ENCODE data around the gene FILIP1. TPM values are rescaled to one million over a fixed set of nuclear protein-coding genes. Genes with fewer than 3 reads are reported as not detected.

The FILIP1 gene
- total RNA-seq, 1 donor from 2014 or later = 183 TPM

DNA sequence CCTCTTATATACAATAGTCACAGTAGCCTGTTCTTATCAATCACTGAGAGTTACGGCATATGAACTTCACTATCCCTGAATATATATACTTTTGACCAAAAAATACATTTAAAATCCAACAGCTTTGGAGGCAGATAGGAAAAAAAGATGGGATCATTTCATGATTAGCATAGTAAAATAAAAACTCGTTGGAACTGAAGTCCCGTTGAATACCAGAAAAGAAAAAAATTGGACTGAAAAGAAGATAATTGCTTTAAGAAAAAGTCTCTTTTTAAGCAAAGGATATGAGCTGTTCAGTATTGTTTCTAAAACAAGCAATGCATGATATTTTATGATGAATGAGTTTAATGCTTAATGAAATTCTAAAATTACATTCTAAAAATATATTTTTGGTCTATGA is 4.4 kb upstream of the FILIP1 start:
- intact Hi-C loops (cut with DNase I) = no loop called here
- DNase-seq (ENCODE audit: low spot score) = no peak

DNA sequence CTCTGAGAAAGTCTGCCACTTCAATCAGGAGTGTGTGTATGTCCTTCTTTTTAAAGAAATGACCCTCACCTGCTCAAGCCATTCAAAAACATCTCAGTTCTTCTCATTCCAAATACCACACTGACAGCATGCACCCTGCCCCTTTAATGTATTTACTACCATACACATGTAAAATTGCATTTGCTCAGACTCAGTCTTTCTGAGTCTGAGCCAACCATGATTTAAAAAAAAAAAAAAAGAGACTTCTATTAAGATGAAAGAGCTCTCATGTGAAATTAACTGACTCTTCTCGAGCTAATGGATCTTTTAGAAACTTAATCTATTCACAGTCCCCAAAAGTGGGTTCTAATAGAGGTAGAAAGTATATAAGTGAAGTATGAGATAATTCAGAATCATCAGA is 1.4 kb upstream of the FILIP1 start:
- no peak for DNase-seq (ENCODE audit: low spot score)
- intact Hi-C loops (cut with DNase I) = no loop called here

DNA sequence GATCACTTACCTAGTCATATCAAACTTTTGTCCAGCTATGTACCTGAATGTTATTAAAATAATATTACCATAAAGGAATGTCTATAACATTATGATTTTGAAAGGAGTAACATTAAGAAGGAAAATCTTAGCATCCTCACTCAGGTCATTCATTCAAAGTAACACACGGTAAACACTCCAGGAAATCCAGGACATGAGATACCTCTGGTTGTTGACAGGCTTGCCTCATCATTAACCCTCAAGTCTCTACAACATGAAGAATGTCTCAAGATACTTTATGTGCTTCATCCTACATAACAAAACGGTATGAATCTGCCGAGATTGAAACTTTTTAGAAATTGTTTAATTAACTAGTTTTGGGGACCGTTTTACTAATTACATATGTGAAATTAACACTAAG is 690 bp upstream of the FILIP1 start:
- no peak for DNase-seq (ENCODE audit: low spot score)
- intact Hi-C loops (cut with DNase I) = loop anchor here (5.0 kb wide), 1 partner anchor 57 kb away; no protein-coding TSS in a partner anchor

DNA sequence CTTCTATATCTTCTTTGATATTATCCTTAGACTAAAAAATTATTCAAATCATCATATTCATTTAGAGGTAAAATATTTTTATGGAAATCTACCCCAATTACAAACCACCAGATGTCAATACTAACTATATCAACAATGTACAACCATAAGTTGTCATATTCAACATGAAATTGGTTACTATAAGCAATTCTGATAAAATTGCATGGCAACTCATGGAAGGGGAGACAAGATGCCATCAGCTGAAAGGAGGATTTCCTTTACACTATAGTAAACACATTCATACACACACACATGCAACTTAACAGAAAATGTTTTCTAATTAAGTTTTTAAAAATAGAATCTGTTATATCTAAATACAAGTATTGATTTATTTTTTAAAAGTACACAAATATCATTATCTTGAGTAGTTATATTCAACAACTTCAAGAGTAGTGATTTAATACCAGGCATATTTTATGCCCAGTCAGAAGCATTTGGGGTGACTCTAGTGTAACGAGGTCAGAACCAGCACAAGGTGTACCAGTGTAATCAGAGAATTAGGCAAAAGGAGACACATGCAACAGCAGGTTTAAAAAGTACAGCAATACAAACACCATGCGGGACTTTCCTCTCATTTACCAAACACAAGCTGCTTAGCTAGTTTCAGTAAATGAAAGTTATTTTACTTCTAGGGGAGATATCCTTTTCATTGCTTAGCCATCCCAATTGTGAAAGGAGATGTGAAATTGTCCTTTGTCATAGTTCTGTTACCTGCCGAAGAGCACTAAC is 1.0 kb downstream of the FILIP1 start:
- no peak for DNase-seq (ENCODE audit: low spot score)
- intact Hi-C loops (cut with DNase I) = loop anchor here (5.0 kb wide), 1 partner anchor 55 kb away; no protein-coding TSS in a partner anchor

DNA sequence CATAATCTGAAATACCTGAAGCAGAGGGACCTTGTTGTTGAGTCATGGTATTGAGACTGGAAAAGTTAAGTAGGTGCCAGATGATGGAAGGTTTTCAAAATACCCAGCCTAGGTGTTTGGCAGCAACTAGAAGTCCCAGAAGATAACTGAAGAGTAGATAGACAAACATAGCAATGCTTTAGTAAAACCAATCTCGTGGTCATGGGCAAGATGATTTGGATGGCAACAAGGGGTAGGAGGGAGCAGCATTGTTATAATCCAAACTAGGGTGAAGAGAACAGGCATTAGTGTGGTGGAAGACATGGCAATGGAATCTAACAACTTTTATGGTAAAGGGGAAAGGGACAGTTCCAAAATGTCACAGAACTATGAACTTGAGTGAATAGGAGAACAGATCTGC is 2.3 kb downstream of the FILIP1 start:
- no peak for DNase-seq (ENCODE audit: low spot score)
- intact Hi-C loops (cut with DNase I) = loop anchor here (5.0 kb wide), 1 partner anchor 54 kb away; no protein-coding TSS in a partner anchor

DNA sequence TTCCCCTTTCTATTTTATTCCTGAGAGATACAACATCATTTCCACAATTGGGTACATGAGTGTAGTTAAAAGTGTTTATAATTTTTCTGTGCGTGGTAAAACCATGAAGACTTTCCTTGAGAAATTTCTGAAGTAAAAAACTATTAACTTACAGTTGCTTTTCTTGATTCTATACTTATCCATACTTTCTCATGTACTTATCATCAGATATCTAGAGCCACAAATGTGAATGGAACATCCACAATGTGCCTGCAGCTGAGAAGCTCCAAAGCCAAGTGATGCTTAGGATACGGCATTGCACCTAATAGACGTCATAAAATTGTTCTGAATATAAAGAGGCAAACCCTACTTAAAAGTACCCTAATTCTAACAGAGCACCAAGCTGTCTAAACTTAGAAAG is 2.9 kb downstream of the FILIP1 start:
- DNase-seq (ENCODE audit: low spot score) = no peak
- intact Hi-C loops (cut with DNase I) = loop anchor here (5.0 kb wide), 1 partner anchor 53 kb away; no protein-coding TSS in a partner anchor

DNA sequence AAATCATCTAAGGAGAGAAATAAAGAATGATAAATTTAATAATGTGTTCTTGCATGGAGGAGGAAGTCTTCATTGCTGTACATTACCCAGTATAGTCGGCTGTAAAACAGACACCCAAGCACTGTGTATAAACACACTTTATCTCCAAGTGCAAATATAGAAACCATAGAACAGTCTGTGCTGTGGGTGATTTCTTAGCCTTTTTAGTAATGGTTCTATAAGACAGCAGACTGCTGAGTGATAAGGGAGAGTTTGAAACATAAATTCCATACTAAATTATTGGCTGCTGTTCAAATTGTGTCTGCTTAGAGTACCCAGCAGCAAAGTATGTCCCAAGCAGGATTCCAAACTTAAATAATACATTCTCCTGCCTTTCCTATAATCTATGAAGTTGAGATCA is 4.6 kb downstream of the FILIP1 start:
- DNase-seq (ENCODE audit: low spot score) = no peak
- intact Hi-C loops (cut with DNase I) = no loop called here

DNA sequence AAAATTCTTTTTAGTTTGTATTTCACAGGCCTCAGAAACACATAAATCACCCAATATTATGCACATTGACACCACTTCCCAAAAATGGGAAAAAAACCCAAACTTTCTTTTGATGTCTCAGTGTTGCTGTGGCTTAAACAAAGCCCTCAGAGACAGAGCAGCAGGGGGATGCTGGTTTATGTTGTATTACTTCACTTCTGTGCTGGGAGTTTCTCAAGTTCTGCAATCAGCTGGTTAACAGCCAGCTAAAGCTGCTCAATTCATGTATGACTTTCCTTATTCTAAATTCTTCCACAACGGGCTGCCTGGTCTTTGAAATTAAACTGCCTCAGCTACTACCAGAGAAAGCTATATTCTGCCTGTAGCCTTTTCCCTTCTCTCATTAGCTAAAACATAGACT is 5.6 kb downstream of the FILIP1 start:
- intact Hi-C loops (cut with DNase I) = no loop called here

DNA sequence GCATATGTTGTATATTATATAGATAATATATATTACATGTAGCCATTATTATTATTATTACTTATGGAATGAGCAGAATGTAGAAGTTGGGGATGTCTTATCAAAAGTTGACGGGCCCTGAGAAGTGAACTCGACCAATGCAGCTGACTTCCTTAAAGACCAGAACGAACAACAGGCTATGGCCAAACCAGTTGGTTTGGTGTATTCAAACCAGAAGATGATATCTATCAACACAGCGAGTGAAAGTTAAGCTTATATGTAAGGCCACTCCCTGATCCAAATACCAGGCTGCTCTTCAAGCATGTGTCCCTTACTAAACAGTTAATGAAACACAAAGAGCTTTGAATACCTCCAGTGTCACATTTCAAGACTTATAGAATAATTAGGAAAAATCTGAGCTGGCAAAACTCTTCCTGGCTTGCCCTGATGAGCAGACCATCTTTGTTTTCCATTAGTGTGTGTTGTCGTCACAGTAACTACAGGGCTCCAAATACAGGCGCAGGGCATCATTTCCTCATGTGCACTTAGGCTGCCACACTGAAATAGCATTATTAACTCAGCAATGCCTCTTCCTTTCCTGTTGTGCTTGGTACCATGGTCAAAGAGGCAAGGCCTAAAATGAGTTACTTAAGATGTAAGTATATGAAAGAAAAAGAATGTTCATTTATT is 6.6 kb downstream of the FILIP1 start:
- intact Hi-C loops (cut with DNase I) = no loop called here

More for the DNA sequence above, 5.6 kb downstream of the FILIP1 start:
- DNase-seq (ENCODE audit: low spot score) = no peak

DNA sequence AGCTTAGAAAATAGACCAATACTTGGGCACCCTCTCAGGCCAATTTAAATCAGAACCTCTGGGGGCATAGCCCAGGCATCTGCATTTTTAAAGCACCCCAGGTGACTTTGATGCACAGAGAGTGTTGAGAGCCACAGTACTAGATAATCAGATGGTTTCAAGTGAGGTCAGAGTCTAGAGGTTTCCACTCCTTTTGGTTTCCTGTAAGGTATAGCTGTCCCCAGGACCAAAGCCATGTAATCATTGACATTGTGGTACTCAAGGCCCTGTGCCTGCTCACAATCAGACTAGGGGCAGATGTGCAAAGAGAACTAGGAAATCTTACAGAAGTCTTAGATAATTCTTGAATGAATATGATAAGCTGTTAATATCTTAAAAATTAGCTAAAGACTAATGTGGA is 9.1 kb downstream of the FILIP1 start:
- no peak for DNase-seq (ENCODE audit: low spot score)
- intact Hi-C loops (cut with DNase I) = no loop called here

More for the DNA sequence above, 6.6 kb downstream of the FILIP1 start:
- DNase-seq (ENCODE audit: low spot score) = no peak

DNA sequence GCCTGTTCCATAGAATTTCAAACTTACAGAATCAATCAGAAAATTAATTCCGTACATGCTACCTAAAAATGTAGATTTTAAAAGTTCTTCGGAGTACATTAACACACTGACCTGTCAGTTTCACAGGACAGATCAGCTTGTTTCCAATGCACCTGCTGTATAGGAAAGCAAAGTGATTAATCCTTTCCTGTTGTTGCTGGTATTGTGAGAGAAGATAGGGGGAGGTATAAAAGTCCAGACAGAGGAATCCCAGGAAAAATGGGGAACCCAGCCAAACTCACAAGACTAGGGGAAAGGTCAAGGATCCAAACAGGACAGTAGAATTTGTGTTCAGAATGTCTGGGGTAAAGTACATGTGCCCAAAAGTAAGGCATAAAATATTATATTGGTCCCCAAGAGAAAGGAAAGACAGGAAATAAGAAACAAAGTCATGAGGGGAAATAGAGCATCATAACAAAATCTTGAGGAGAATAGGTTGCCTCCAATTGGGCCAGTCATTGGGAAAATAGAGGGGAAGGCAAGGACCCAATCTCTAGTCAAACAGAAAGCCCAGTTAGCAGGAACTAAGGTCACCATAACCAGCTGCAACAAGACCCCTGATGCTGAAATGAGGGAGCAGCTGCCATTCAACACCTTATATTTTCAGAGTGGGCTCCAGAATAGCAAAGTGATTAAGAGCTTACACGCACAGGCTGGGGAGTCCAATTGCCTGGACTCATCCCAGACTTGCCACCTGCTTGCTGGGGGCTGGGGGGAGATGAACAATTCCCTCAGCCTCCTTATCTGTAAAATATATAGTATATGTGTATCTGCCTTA is 10.3 kb downstream of the FILIP1 start:
- DNase-seq (ENCODE audit: low spot score) = no peak
- intact Hi-C loops (cut with DNase I) = no loop called here

DNA sequence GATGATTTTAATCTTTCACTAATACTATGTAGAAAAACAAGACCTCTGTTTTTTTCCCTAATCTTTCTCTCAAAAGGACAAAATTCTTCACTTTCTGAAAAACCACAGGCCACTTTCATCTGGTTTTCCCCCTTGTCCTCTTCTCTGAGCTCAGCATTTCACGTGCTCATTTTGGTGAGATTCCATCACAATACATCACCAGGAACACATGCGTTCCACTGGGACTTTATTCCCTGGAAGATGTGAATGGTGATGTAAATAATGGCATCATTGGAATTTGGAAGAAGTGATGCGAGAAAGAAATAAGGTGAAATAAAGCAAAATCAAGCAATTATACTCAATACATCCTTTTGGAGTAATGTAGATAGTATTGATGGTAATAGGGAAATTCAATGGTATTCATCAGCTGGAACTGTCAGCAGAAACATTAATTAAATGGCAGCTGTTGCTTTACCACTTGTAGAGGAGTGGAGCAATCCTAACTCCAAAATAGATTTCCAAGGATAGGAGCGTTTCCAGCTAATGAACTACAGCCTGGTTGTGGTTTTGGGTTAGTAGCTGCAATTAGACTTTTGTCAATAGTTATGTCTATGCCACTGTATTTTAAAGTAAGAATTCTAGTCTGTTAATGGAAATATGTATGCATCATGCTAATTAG is 11.5 kb downstream of the FILIP1 start:
- intact Hi-C loops (cut with DNase I) = no loop called here
- DNase-seq (ENCODE audit: low spot score) = no peak

DNA sequence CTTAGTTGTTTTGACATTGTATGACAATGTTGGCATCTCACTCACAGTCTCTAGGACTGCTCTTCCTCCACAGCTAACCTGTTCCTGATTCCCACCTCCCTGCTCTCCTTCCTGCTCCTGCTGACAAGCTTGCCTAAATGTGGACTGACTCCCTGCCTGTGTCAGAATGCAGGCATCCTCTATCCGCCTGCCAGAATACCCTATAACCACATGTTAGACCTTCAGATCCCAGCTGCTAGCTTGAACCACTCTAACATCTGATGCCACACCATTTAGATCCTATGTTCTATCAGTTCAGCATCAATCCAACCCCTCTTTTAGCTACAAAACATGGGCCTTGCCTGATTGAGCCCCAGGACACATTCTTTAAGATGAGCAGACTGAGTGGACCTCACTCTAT is 12.2 kb downstream of the FILIP1 start:
- no peak for DNase-seq (ENCODE audit: low spot score)
- intact Hi-C loops (cut with DNase I) = no loop called here

DNA sequence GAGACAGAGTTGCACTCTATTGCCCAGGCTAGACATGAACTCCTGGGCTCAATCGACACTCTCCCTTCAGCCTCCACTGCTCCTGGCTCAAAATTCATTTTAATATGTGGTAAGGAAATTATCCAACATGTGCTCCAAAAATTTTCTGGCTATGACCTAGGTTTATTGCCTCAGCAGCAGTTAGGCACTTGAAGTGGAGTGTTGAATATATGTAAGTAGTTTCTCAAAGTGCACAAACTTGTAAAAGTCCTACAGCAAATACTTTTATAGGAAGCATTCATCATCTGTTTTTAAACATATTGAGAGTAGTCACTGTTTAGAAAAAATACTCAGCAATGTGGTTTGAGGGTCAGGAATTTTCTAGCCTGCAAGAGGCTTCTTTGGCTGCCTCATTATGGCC is 13.2 kb downstream of the FILIP1 start:
- intact Hi-C loops (cut with DNase I) = no loop called here
- DNase-seq (ENCODE audit: low spot score) = no peak

DNA sequence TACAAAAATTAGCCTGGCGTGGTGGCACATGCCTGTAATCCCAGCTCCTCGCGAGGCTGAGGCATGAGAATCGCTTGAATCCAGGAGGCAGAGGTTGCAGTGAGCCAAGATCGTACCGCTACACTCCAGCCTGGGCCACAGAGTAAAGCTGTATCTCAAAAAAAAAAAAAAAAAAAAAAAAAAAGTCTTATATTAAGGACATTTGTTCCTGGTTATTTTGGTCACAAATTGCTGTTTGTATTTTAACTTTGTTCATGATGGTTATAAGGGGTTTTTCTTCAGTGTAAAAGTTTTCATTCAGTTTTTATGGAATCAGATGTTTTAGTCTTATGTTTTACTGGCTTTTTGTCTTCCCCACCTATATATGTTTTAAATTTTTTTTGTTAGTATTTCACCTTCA is 13.9 kb downstream of the FILIP1 start:
- intact Hi-C loops (cut with DNase I) = no loop called here

DNA sequence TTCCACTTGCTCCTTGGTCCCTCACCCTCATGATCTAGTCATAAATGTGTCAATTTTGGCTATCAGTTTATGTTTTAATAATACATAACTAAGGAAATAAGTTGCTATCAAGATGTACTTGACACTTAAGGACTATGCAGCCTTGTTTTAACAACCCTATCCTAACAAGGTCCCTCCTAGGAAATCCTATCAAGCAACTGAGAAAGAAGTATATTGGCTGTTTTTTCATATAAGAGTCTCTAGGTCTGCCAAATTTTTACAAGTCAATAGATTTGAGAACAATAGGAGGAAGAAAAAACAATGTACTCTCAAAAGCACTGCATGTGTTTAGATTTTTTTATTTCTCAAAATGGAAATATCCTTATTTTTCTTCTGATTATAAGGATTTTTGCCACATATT is 14.7 kb downstream of the FILIP1 start:
- intact Hi-C loops (cut with DNase I) = no loop called here
- no peak for DNase-seq (ENCODE audit: low spot score)

More for the DNA sequence above, 13.9 kb downstream of the FILIP1 start:
- no peak for DNase-seq (ENCODE audit: low spot score)

DNA sequence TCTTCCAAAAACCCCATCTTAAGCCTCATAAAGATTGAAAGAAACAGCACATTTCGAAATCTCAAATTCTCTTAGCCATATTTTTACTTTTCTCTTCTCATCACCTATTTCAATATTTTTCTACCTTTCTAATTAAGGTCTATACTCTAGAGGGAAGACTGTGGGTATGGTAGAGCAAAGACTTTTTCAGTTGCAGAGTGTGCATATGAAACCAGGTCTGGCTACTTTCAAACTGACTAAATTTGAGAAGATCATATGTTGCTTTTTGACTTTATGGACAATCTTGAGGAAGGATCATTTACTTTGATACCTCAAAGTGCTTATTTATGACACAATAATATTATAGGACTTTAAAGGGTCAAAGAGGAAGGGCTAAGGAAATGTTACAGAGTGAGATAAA is 20.7 kb downstream of the FILIP1 start:
- DNase-seq (ENCODE audit: low spot score) = no peak
- intact Hi-C loops (cut with DNase I) = no loop called here

DNA sequence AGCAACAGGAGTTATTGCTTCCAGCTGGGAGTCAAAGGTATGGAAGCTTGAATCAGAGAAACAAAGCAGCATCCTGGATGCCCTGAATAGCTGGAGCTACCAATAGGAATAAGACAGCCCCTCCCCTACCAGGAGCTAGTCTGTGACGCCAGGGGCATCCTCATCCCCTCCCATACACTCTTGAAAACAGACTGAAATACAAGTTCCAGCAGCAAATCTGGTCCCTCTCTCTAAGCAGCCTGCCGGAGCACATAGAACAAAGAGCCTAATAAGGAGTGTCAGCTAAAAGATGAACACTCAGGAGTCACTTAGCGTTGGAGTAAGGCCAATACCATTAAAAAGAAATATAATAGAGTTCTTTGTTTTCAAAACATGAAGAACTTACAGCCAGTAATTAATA is 25.6 kb downstream of the FILIP1 start:
- no peak for DNase-seq (ENCODE audit: low spot score)
- intact Hi-C loops (cut with DNase I) = no loop called here

DNA sequence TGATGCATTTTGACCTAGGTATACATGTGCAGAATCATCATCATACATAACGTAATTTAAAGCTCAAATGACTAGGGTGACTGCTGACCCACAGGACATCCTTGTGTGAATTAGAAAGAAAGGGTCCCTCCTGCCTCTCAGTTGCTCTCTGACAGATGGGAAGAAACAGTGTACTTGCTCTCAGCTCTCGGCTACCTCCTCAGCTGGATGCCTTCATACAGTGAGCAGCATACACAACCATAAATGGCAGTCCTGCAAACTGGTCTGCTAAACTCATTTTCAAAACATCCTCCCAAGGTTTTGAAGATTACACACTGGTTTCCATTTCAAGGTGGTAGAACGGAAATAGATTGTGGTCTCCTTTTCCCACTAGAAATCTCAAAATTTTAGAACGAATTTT is 26.3 kb downstream of the FILIP1 start:
- no peak for DNase-seq (ENCODE audit: low spot score)
- intact Hi-C loops (cut with DNase I) = no loop called here

DNA sequence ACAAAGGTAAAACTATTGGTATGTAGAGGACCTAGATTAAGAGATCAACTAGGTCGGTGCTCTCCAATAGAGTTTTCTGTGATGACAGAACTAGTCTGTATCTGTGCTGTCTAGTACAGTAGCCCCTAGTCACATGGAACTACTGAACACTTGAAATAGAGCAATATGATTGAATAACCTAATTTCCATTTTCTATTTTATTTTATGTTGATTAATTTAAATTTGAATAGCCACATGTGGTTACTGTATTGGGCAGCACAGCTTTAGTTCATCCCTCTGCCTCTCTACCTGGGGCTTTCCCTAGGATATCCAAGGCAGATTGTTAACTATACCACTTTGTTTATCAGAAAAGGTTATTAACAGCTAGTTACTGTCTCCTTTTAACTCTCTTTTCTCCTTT is 27.0 kb downstream of the FILIP1 start:
- intact Hi-C loops (cut with DNase I) = no loop called here
- no peak for DNase-seq (ENCODE audit: low spot score)
